CD14-positive monocyte (primary cell): ENCODE data around the gene ESYT1. TPM values are rescaled to one million over a fixed set of nuclear protein-coding genes. Genes with fewer than 3 reads are reported as not detected.

Source experiments
- DNase-seq, 3 donors: peaks; one replicate each; pipeline ENCODE4 v3.0.0-alpha.2; 2011 to 2022
- H2AFZ ChIP-seq: 2 replicates; pipeline ENCODE4 v1.6.0; 2012; ENCODE audit warnings: mild to moderate bottlenecking, low read depth, low read length, inconsistent platforms; ENCODE audit not compliant: insufficient read depth, poor library complexity, severe bottlenecking
- H3K27ac ChIP-seq, 2 donors: 1 replicate in 1 of 2; 2 replicates in 1 of 2; pipeline ENCODE4 v1.5.1; 2012 to 2013; ENCODE audit warnings: low read length in 2 of 2, control low read depth in 1 of 2, inconsistent platforms in 1 of 2, low read depth in 1 of 2, mild to moderate bottlenecking in 1 of 2
- H3K27me3 ChIP-seq, 2 donors: one replicate each; pipeline versions ENCODE4 v1.6.0 to v1.6.1; 2011 to 2013; ENCODE audit warnings: low read length in 2 of 2; ENCODE audit not compliant: control insufficient read depth in 2 of 2, insufficient read depth in 2 of 2
- H3K36me3 ChIP-seq, 2 donors: replicated peaks in 1 of 2; 1 replicate in 1 of 2; 2 replicates in 1 of 2; pipeline versions ENCODE4 v1.5.1 to v1.6.1; 2012 to 2013; ENCODE audit warnings: low read length in 2 of 2, control low read depth in 1 of 2, inconsistent platforms in 1 of 2, mild to moderate bottlenecking in 1 of 2; ENCODE audit not compliant: insufficient read depth in 2 of 2, control insufficient read depth in 1 of 2
- H3K4me1 ChIP-seq, 2 donors: 1 replicate in 1 of 2; 2 replicates in 1 of 2; pipeline versions ENCODE4 v1.5.1 to v1.6.1; 2012 to 2013; ENCODE audit warnings: low read length in 2 of 2, control low read depth in 1 of 2, inconsistent platforms in 1 of 2, mild to moderate bottlenecking in 1 of 2, moderate library complexity in 1 of 2; ENCODE audit not compliant: insufficient read depth in 2 of 2, control insufficient read depth in 1 of 2
- H3K4me2 ChIP-seq: replicated peaks from 2 replicates; pipeline ENCODE3; 2012; ENCODE audit warnings: low read length, moderate library complexity, mild to moderate bottlenecking; ENCODE audit not compliant: poor library complexity, severe bottlenecking; ENCODE audit errors: extremely low read depth
- H3K4me3 ChIP-seq, 3 experiments: fragments of 200-600 bp in 1 of 3; sonication (generic) in 1 of 3; replicated peaks in 1 of 3; 1 replicate in 2 of 3; 2 replicates in 1 of 3; pipeline ENCODE4 v1.5.1; 2011 to 2013; ENCODE audit warnings: low read length in 3 of 3, mild to moderate bottlenecking in 3 of 3, control low read depth in 2 of 3, low read depth in 2 of 3, inconsistent platforms in 1 of 3, moderate library complexity in 1 of 3
- H3K79me2 ChIP-seq: 2 replicates; pipeline ENCODE4 v1.6.0; 2012; ENCODE audit warnings: mild to moderate bottlenecking, control low read depth, inconsistent platforms, low read length, moderate library complexity; ENCODE audit not compliant: insufficient read depth
- H3K9ac ChIP-seq: 2 replicates; pipeline ENCODE4 v1.6.0; 2017; ENCODE audit warnings: low read length, mild to moderate bottlenecking; ENCODE audit not compliant: insufficient read depth, poor library complexity, severe bottlenecking
- H3K9me3 ChIP-seq, 2 donors: replicated peaks in 1 of 2; 1 replicate in 1 of 2; 2 replicates in 1 of 2; pipeline versions ENCODE4 v1.5.1 to v1.6.1; 2012 to 2013; ENCODE audit warnings: low read length in 2 of 2, control low read depth in 1 of 2; ENCODE audit not compliant: control insufficient read depth in 1 of 2, insufficient read depth in 1 of 2
- H4K20me1 ChIP-seq: 2 replicates; pipeline ENCODE4 v1.6.0; 2012; ENCODE audit warnings: mild to moderate bottlenecking, low read length, control low read depth, moderate library complexity; ENCODE audit not compliant: insufficient read depth
- H3K27ac Mint-ChIP-seq, 7 donors: one replicate each; pipeline ENCODE4 v1.8.0; 2020; ENCODE audit warnings: mild to moderate bottlenecking in 7 of 7, mixed read lengths in 7 of 7, moderate library complexity in 6 of 7, inconsistent platforms in 2 of 7
- H3K27me3 Mint-ChIP-seq, 3 donors: one replicate each; pipeline ENCODE4 v1.8.0; 2021 to 2022; ENCODE audit warnings: low read depth in 3 of 3, mild to moderate bottlenecking in 3 of 3, mixed read lengths in 3 of 3, moderate library complexity in 3 of 3, inconsistent platforms in 1 of 3
- H3K36me3 Mint-ChIP-seq, 2 donors: one replicate each; pipeline ENCODE4 v1.8.0; 2020; ENCODE audit warnings: mixed read lengths in 2 of 2, inconsistent platforms in 1 of 2, mild to moderate bottlenecking in 1 of 2
- H3K4me1 Mint-ChIP-seq: one replicate; pipeline ENCODE4 v1.8.0; 2020; ENCODE audit warnings: mild to moderate bottlenecking, mixed read lengths
- H3K4me3 Mint-ChIP-seq, 2 donors: one replicate each; pipeline ENCODE4 v1.8.0; 2020; ENCODE audit warnings: mild to moderate bottlenecking in 2 of 2, mixed read lengths in 2 of 2, moderate library complexity in 1 of 2
- H3K9me3 Mint-ChIP-seq, 7 donors: one replicate each; pipeline ENCODE4 v1.8.0; 2020 to 2022; ENCODE audit warnings: mixed read lengths in 7 of 7, mild to moderate bottlenecking in 6 of 7, moderate library complexity in 6 of 7, inconsistent platforms in 2 of 7
- CTCF ChIP-seq: fragments of 200-600 bp; IDR thresholded peaks from one replicate; pipeline ENCODE4 v1.8.0; 2022; ENCODE audit warnings: antibody characterized with exemption, mild to moderate bottlenecking
- WGBS: methylation state at CpG from one replicate; pipeline ENCODE4 v1.1.5; 2013; ENCODE audit warnings: missing lambda C conversion rate; ENCODE audit not compliant: insufficient coverage; 5-methylcytosine and 5-hydroxymethylcytosine counted together
- intact Hi-C, 2 donors: fragments of 100-400 bp; cut with micrococcal nuclease; formaldehyde crosslinking; loops; one replicate each; pipeline versions ENCODE4 v1.15.0 to v1.15.1; 2023
- polyA plus RNA-seq, 3 donors: library from polyadenylated mRNA; depleted of rRNA in 1 of 3; unstranded in 2 of 3; stranded (reverse) in 1 of 3; fragments of 300-500 nt in 2 of 3; fragments of >200 nt in 1 of 3; fragmentation: Illumina TruSeq in 2 of 3; gene quantifications; 1 replicate in 2 of 3; 2 replicates in 1 of 3; pipeline ENCODE4 v1.2.3, GENCODE V29; 2012 to 2021

Gene ESYT1
- polyA plus RNA-seq, 3 donors: 74.2 to 81.1 (median 74.6) TPM

- Mint-ChIP-seq H3K9me3 (no peaks in the 10 kb centered on the region), H3K36me3 (peaks cover 5 to 12% of the 10 kb centered on the region in 2 donors), H3K27me3 (peaks cover 0 to 4% (median 2%) of the 10 kb centered on the region in 3 donors), H3K4me3 (peak overlapping the region in 1 of 2 donors; percentile 48), H3K27ac (peak overlapping the region; percentile 83 to 97 (median 88)), H3K4me1 (peaks cover 28% of the 10 kb centered on the region)
- Histone ChIP-seq H4K20me1 (no peaks in the 10 kb centered on the region), H3K4me1 (peaks cover 28 to 31% of the 10 kb centered on the region in 2 donors), H3K79me2 (no peaks in the 10 kb centered on the region), H3K27ac (peak overlapping the region in 1 of 2 donors; percentile 2), H3K4me2 (peak overlapping the region; percentile 12), H3K27me3 (no peaks in the 10 kb centered on the region), H3K36me3 (no peaks in the 10 kb centered on the region), H3K9me3 (no peaks in the 10 kb centered on the region), H3K4me3 (no peak overlapping the region), H3K9ac (no peak overlapping the region), H2AFZ (no peak overlapping the region)
- intact Hi-C loops: loop anchor here (2.0 to 5.0 kb wide), 2 partner anchors 22 to 33 kb away; partner anchors contain the start of genes ESYT1 (in 1 of the 2), RPL41 (in 1 of the 2) and ZC3H10 (in 1 of the 2)
- DNase-seq: peak; percentile 37 to 55 (median 51)
- TF ChIP-seq CTCF: no peak
- no CpG with 5 or more reads among the region's 3 CpGs for WGBS
These were observed 22.5 kb downstream of the ESYT1 start for GRCh38 chr12:56150563-56150962.

GRCh38 chr12:56151672-56152131 lies 23.6 kb downstream of the ESYT1 start:
- Histone ChIP-seq H3K79me2 (peaks cover 2% of the 10 kb centered on the region), H3K36me3 (no peaks in the 10 kb centered on the region), H3K9ac (peak overlapping the region; percentile 87), H3K4me3 (peak overlapping the region; percentile 68 to 83 (median 68)), H3K9me3 (no peaks in the 10 kb centered on the region), H3K4me2 (peak overlapping the region; percentile 74), H3K27me3 (no peaks in the 10 kb centered on the region), H4K20me1 (no peaks in the 10 kb centered on the region), H3K27ac (peak overlapping the region; percentile 86 to 90), H3K4me1 (peaks cover 29 to 33% of the 10 kb centered on the region in 2 donors), H2AFZ (peak overlapping the region; percentile 84)
- peak overlapping the region; percentile 94 to 97 (median 97) for H3K27ac Mint-ChIP-seq
- DNase-seq: peak in 2 of 3 donors; percentile 29 to 34
- intact Hi-C loops: loop anchor here (2.0 to 5.0 kb wide), 2 partner anchors 23 to 34 kb away; partner anchors contain the start of genes ESYT1 (in 1 of the 2), RPL41 (in 1 of the 2) and ZC3H10 (in 1 of the 2)
- 2% methylated on average over 8 of the region's 12 CpGs for WGBS
- H3K36me3 Mint-ChIP-seq: peaks cover 7 to 10% of the 10 kb centered on the region in 2 donors
- peaks cover 0 to 4% (median 3%) of the 10 kb centered on the region in 3 donors for H3K27me3 Mint-ChIP-seq
- H3K4me3 Mint-ChIP-seq: peak overlapping the region; percentile 85 to 91
- H3K4me1 Mint-ChIP-seq: peaks cover 30% of the 10 kb centered on the region
- H3K9me3 Mint-ChIP-seq: no peaks in the 10 kb centered on the region
- peak; percentile 77 for TF ChIP-seq CTCF
